GM23248 (cell line): Measurements from ENCODE around the gene SLC25A22. TPM values are rescaled to one million over a fixed set of nuclear protein-coding genes. Genes with fewer than 3 reads are reported as not detected.

Experiments used
- DNase-seq: peaks from one replicate; pipeline ENCODE4 v3.0.0-alpha.2; 2015
- H2AFZ ChIP-seq: fragments of 200-600 bp; sonication (generic); 2 replicates; pipeline ENCODE4 v1.6.1; 2016; ENCODE audit warnings: antibody characterized with exemption
- H3F3A ChIP-seq: fragments of 200-600 bp; sonication (generic); 2 replicates; pipeline ENCODE4 v1.6.1; 2016; ENCODE audit warnings: mild to moderate bottlenecking, antibody characterized with exemption, mixed run types; ENCODE audit not compliant: insufficient read depth
- H3K27ac ChIP-seq: fragments of 200-600 bp; sonication (generic); 2 replicates; pipeline ENCODE4 v1.5.1; 2016; ENCODE audit warnings: mild to moderate bottlenecking
- H3K27me3 ChIP-seq: fragments of 200-600 bp; sonication (generic); replicated peaks from 2 replicates; pipeline ENCODE4 v1.6.1; 2016; ENCODE audit warnings: mild to moderate bottlenecking; ENCODE audit not compliant: insufficient read depth
- H3K36me3 ChIP-seq: fragments of 200-600 bp; sonication (generic); 2 replicates; pipeline ENCODE4 v1.6.1; 2016; ENCODE audit warnings: low read depth, mild to moderate bottlenecking
- H3K4me1 ChIP-seq: fragments of 200-600 bp; sonication (generic); 2 replicates; pipeline ENCODE4 v1.6.1; 2016; ENCODE audit warnings: mild to moderate bottlenecking; ENCODE audit not compliant: insufficient read depth
- H3K4me2 ChIP-seq: fragments of 200-600 bp; sonication (generic); one replicate; pipeline ENCODE4 v1.6.1; 2016; ENCODE audit warnings: mild to moderate bottlenecking; ENCODE audit not compliant: unreplicated experiment
- H3K4me3 ChIP-seq: fragments of 200-600 bp; sonication (generic); 2 replicates; pipeline ENCODE4 v1.5.1; 2016; ENCODE audit warnings: mild to moderate bottlenecking
- H3K79me2 ChIP-seq: fragments of 200-600 bp; sonication (generic); 2 replicates; pipeline ENCODE4 v1.6.1; 2016; ENCODE audit warnings: mild to moderate bottlenecking; ENCODE audit not compliant: insufficient read depth
- H3K9ac ChIP-seq: fragments of 200-600 bp; sonication (generic); 2 replicates; pipeline ENCODE4 v1.6.1; 2016; ENCODE audit warnings: mild to moderate bottlenecking
- H3K9me2 ChIP-seq: fragments of 200-600 bp; sonication (generic); 2 replicates; pipeline ENCODE4 v1.6.1; 2016; ENCODE audit warnings: mixed run types, mild to moderate bottlenecking, moderate library complexity; ENCODE audit not compliant: insufficient read depth
- H3K9me3 ChIP-seq: fragments of 200-600 bp; sonication (generic); one replicate; pipeline ENCODE4 v1.6.1; 2017; ENCODE audit warnings: low read depth
- H4K20me1 ChIP-seq: fragments of 200-600 bp; sonication (generic); 2 replicates; pipeline ENCODE4 v1.6.0; 2016; ENCODE audit not compliant: insufficient read depth
- EZH2 ChIP-seq: fragments of 200-600 bp; sonication (generic); IDR thresholded peaks from 2 replicates; pipeline ENCODE4 v1.6.1; 2018; ENCODE audit warnings: antibody characterized with exemption, mild to moderate bottlenecking; ENCODE audit not compliant: insufficient read depth, poor library complexity, severe bottlenecking
- EZH2phosphoT487 ChIP-seq: fragments of 200-600 bp; sonication (generic); IDR thresholded peaks from 2 replicates; pipeline ENCODE4 v1.6.1; 2018; ENCODE audit warnings: antibody characterized with exemption, moderate library complexity, mild to moderate bottlenecking, low read depth; ENCODE audit not compliant: insufficient read depth
- WGBS, 2 experiments: methylation state at CpG; one replicate each; pipeline ENCODE4 v1.1.6; 2015 to 2017; ENCODE audit warnings: low lambda C conversion rate in 2 of 2, low coverage in 1 of 2; ENCODE audit errors: missing lambda C conversion rate in 2 of 2; 5-methylcytosine and 5-hydroxymethylcytosine counted together
- in situ Hi-C: fragments of 300-500 bp; cut with MboI; formaldehyde crosslinking; loops from 2 replicates; pipeline ENCODE4 v1.15.0; 2020
- polyA plus RNA-seq: library from polyadenylated mRNA; unstranded; fragments of >200 nt; fragmentation: Nextera tagmentation; extraction: Ambion mirVana; gene quantifications from 2 replicates; pipeline ENCODE4 v1.2.1, GENCODE V29; 2016
- total RNA-seq: library from RNA; depleted of rRNA; stranded (reverse); fragments of >200 nt; shearing (Covaris generic); gene quantifications from 2 replicates; pipeline ENCODE4 v1.2.3, GENCODE V29; 2014

Gene SLC25A22
- total and polyA plus RNA-seq, 2 experiments from 2014 or later, result 10.5 to 19.4 TPM

- in situ Hi-C loops, result no loop called here
- Histone ChIP-seq H3K4me3 (peak overlapping the region; percentile 86), H3K9ac (peak overlapping the region; percentile 95), H3K27me3 (no peaks in the 10 kb centered on the region), H3K9me3 (no peaks in the 10 kb centered on the region), H2AFZ (no peak overlapping the region), H3K4me2 (peak overlapping the region; percentile 94), H3K79me2 (peaks cover 63% of the 10 kb centered on the region), H3K36me3 (peaks cover 19% of the 10 kb centered on the region), H3K9me2 (no peaks in the 10 kb centered on the region), H3K27ac (peak overlapping the region; percentile 98), H4K20me1 (no peaks in the 10 kb centered on the region; the same call in 1 of the 2 replicates), H3F3A (peaks cover 34% of the 10 kb centered on the region), H3K4me1 (peaks cover 20% of the 10 kb centered on the region)
- no peak for DNase-seq
- 1 to 2% methylated on average over 31 to 55 of the region's 55 CpGs for WGBS, 2 experiments
- TF ChIP-seq EZH2 (no peak), EZH2phosphoT487 (no peak)
Observed at GRCh38 chr11:810040-810567, 12.0 kb upstream of the SLC25A22 start.

- peak within 1 kb of the TSS; percentile 94 for H3K4me2 ChIP-seq
- H3F3A ChIP-seq, result peaks cover 34% of the 10 kb centered on the region
- H3K9me3 ChIP-seq, result no peaks in the 10 kb centered on the region
- peaks cover 63% of the 10 kb centered on the region for H3K79me2 ChIP-seq
- H3K36me3 ChIP-seq, result peaks cover 19% of the 10 kb centered on the region
- H3K9ac ChIP-seq, result peak within 1 kb of the TSS; percentile 95
- DNase-seq, result peak; percentile 99
- no peaks in the 10 kb centered on the region; the same call in 1 of the 2 replicates for H4K20me1 ChIP-seq
- in situ Hi-C loops, result no loop called here
- H2AFZ ChIP-seq, result peak within 1 kb of the TSS; percentile 76
- peaks cover 20% of the 10 kb centered on the region for H3K4me1 ChIP-seq
- H3K4me3 ChIP-seq, result peak within 1 kb of the TSS; percentile 86
- TF ChIP-seq EZH2, result no peak
- TF ChIP-seq EZH2phosphoT487, result no peak
- WGBS, 2 experiments, result 1 to 2% methylated on average over 52 to 81 of the region's 81 CpGs
- H3K9me2 ChIP-seq, result no peaks in the 10 kb centered on the region
- H3K27ac ChIP-seq, result peak within 1 kb of the TSS; percentile 98
- H3K27me3 ChIP-seq, result no peaks in the 10 kb centered on the region
Observed at GRCh38 chr11:809287-810039, 11.4 kb upstream of the SLC25A22 start, which contains the start of gene RPLP2. Gene RPLP2 (plus strand): TSS chr11:809967. CDS start chr11:810235, 268 bp downstream.

- Histone ChIP-seq H4K20me1 (no peaks in the 10 kb centered on the region; the same call in 1 of the 2 replicates), H3K4me1 (peaks cover 20% of the 10 kb centered on the region), H2AFZ (peak overlapping the region; percentile 76), H3K27me3 (no peaks in the 10 kb centered on the region), H3K79me2 (peaks cover 62% of the 10 kb centered on the region), H3K27ac (peak overlapping the region; percentile 98), H3F3A (peaks cover 28% of the 10 kb centered on the region), H3K36me3 (peaks cover 19% of the 10 kb centered on the region), H3K4me3 (peak overlapping the region; percentile 86), H3K9me2 (no peaks in the 10 kb centered on the region), H3K9me3 (no peaks in the 10 kb centered on the region), H3K9ac (peak overlapping the region; percentile 95), H3K4me2 (peak overlapping the region; percentile 77)
- in situ Hi-C loops, result no loop called here
- no peak for TF ChIP-seq EZH2phosphoT487
- 24 to 34% methylated on average over 30 to 36 of the region's 36 CpGs for WGBS, 2 experiments
- DNase-seq, result peak; percentile 61
Observed at GRCh38 chr11:808427-809286, 10.6 kb upstream of the SLC25A22 start.

GRCh38 chr11:804599-804964, 6.5 kb upstream of the SLC25A22 start:
- Histone ChIP-seq H3K4me3 (peak overlapping the region; percentile 73), H3K4me1 (peaks cover 10% of the 10 kb centered on the region), H3K79me2 (peaks cover 23% of the 10 kb centered on the region), H3K9me2 (no peaks in the 10 kb centered on the region), H3K9ac (peak overlapping the region; percentile 80), H3K27me3 (no peaks in the 10 kb centered on the region), H3K9me3 (no peaks in the 10 kb centered on the region), H3K27ac (no peak overlapping the region), H4K20me1 (no peaks in the 10 kb centered on the region), H3K4me2 (peak overlapping the region; percentile 89), H3F3A (no peaks in the 10 kb centered on the region), H3K36me3 (no peaks in the 10 kb centered on the region; the same call in 1 of the 2 replicates), H2AFZ (peak overlapping the region; percentile 83)
- DNase-seq, result no peak
- in situ Hi-C loops, result no loop called here
- TF ChIP-seq EZH2phosphoT487, result no peak
- no peak for TF ChIP-seq EZH2
- WGBS, 2 experiments, result 5 to 6% methylated on average over 18 of the region's 18 CpGs
